Keratinocyte (primary cell): ENCODE data around the gene SH3BP5. TPM values are rescaled to one million over a fixed set of nuclear protein-coding genes. Genes with fewer than 3 reads are reported as not detected.

Experiments used
- DNase-seq: peaks from one replicate; pipeline ENCODE4 v3.0.0-alpha.2; 2011; ENCODE audit warnings: low read depth, missing footprints, low spot score
- FAIRE-seq: peaks from 2 replicates; lab custom pipeline; 2011; peaks lifted over from hg19 to GRCh38; lab: Jason Lieb, UNC
- H2AFZ ChIP-seq: 2 replicates; pipeline ENCODE4 v1.6.0; 2012; ENCODE audit warnings: low read length, control low read depth, inconsistent platforms; ENCODE audit not compliant: control insufficient read depth
- H3K27ac ChIP-seq: 2 replicates; pipeline ENCODE4 v1.5.1; 2011; ENCODE audit warnings: low read length; ENCODE audit not compliant: control insufficient read depth, insufficient read depth
- H3K27me3 ChIP-seq: 3 replicates; pipeline ENCODE4 v1.6.0; 2011; ENCODE audit warnings: low read length; ENCODE audit not compliant: control insufficient read depth, insufficient read depth; ENCODE audit errors: extremely low read depth
- H3K36me3 ChIP-seq, 2 experiments: 2 replicates in 1 of 2; 3 replicates in 1 of 2; pipeline ENCODE4 v1.5.1; 2011; ENCODE audit warnings: low read length in 2 of 2, mild to moderate bottlenecking in 1 of 2; ENCODE audit not compliant: control insufficient read depth in 2 of 2, insufficient read depth in 2 of 2; ENCODE audit errors: extremely low read depth in 1 of 2
- H3K4me1 ChIP-seq: 3 replicates; pipeline ENCODE4 v1.5.1; 2011; ENCODE audit warnings: low read length; ENCODE audit not compliant: control insufficient read depth, insufficient read depth; ENCODE audit errors: extremely low read depth
- H3K4me2 ChIP-seq: 3 replicates; pipeline ENCODE4 v1.6.0; 2011; ENCODE audit warnings: low read depth, low read length; ENCODE audit not compliant: control insufficient read depth, insufficient read depth; ENCODE audit errors: extremely low read depth
- H3K4me3 ChIP-seq, 3 experiments: fragments of 200-600 bp in 1 of 3; sonication (generic) in 1 of 3; 2 replicates in 2 of 3; 3 replicates in 1 of 3; pipeline ENCODE4 v1.5.1; 2011 to 2016; ENCODE audit warnings: low read length in 3 of 3, mild to moderate bottlenecking in 3 of 3, control low read depth in 2 of 3, inconsistent platforms in 1 of 3, low read depth in 1 of 3, mixed read lengths in 1 of 3, mixed run types in 1 of 3, moderate library complexity in 1 of 3; ENCODE audit not compliant: control insufficient read depth in 2 of 3, insufficient read depth in 2 of 3; ENCODE audit errors: extremely low read depth in 1 of 3
- H3K79me2 ChIP-seq: 2 replicates; pipeline ENCODE4 v1.6.0; 2012; ENCODE audit warnings: low read length; ENCODE audit not compliant: control insufficient read depth, insufficient read depth
- H3K9ac ChIP-seq: 3 replicates; pipeline ENCODE4 v1.6.0; 2011; ENCODE audit warnings: low read length; ENCODE audit not compliant: control insufficient read depth, insufficient read depth; ENCODE audit errors: extremely low read depth
- H3K9me1 ChIP-seq: 3 replicates; pipeline ENCODE4 v1.6.0; 2011; ENCODE audit warnings: low read length; ENCODE audit not compliant: control insufficient read depth, insufficient read depth; ENCODE audit errors: extremely low read depth
- H3K9me3 ChIP-seq: 2 replicates; pipeline ENCODE4 v1.5.1; 2012; ENCODE audit warnings: low read depth, low read length; ENCODE audit not compliant: control insufficient read depth
- H4K20me1 ChIP-seq: 3 replicates; pipeline ENCODE4 v1.6.0; 2011; ENCODE audit warnings: low read length; ENCODE audit not compliant: control insufficient read depth, insufficient read depth; ENCODE audit errors: extremely low read depth
- CTCF ChIP-seq, 3 experiments: IDR thresholded peaks in 1 of 3; conservative IDR thresholded peaks in 1 of 3; optimal IDR thresholded peaks in 1 of 3; 2 replicates in 2 of 3; 3 replicates in 1 of 3; pipeline versions ENCODE3 to v1.5.1; 2011; ENCODE audit warnings: low read length in 3 of 3, mild to moderate bottlenecking in 3 of 3, moderate library complexity in 2 of 3, control low read depth in 1 of 3, inconsistent platforms in 1 of 3; ENCODE audit not compliant: insufficient read depth in 2 of 3; ENCODE audit errors: extremely low read depth in 1 of 3
- EZH2 ChIP-seq: IDR thresholded peaks from one replicate; pipeline ENCODE4 v1.6.1; 2012; ENCODE audit warnings: inconsistent platforms, mild to moderate bottlenecking, low read length, moderate library complexity
- dilution Hi-C: fragments of 300-500 bp; cut with MboI; formaldehyde crosslinking; loops from one replicate; pipeline ENCODE4 v1.7.0; 2020; ENCODE audit warnings: low sequenced_read_pairs; ENCODE audit not compliant: extremely low pct_ligation_motif_present
- polyA plus RNA-seq, 5 experiments: library from polyadenylated mRNA; depleted of rRNA in 3 of 5; stranded (reverse) in 3 of 5; stranded (forward) in 1 of 5; unstranded in 1 of 5; fragments of >200 nt; gene quantifications; 1 replicate in 1 of 5; 2 replicates in 3 of 5; 3 replicates in 1 of 5; pipeline versions ENCODE4 v1.2.1 to v1.2.3, GENCODE V29; 2011 to 2012; ENCODE audit warnings: missing spikeins in 2 of 5, low read depth in 1 of 5, low replicate concordance in 1 of 5

Gene SH3BP5
- polyA plus RNA-seq, 1 donor (not counting 4 experiments of a cell fraction or from before 2014, with no cell fraction given): 13.4 TPM

DNA sequence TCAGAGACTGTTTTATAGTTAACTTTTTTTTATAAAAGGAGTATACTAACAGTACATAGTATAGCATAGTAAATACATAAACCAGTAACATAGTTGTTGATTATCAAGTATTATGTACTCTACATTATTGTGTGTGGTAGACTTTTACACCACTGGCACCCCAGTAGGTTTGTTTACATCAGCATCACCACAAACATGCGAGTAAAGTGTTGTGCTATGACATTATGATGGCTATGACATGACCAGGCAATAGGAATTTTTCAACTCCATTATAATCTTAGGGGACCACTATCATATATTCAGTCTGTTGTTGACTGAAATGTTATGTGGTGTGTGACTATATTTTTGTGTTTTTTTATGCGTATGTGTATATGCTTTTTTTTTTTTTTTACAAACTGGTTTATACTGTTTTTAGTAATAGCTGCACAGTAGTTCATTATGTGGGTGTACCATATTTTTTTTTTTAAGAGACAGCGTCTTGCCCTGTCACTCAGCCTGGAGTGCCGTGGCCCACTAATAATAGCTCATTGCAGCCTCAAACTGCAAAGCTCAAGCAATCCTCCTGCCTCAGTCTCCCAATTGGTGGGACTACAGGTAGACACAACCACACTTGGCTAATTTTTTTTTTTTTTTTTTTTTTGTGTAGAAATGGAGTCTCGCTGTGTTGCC lies 124.4 kb downstream of the SH3BP5 start:
- Histone ChIP-seq H3K9me3 (no peaks in the 10 kb centered on the region), H3K27ac (peak overlapping the region; percentile 87), H3K36me3 (peaks cover 2 to 6% of the 10 kb centered on the region in 2 experiments), H2AFZ (no peak overlapping the region), H3K4me1 (peaks cover 9% of the 10 kb centered on the region), H3K79me2 (peaks cover 39% of the 10 kb centered on the region), H3K4me2 (peak overlapping the region; percentile 99), H3K27me3 (no peaks in the 10 kb centered on the region), H3K9ac (peak overlapping the region; percentile 93), H4K20me1 (peaks cover 4% of the 10 kb centered on the region), H3K4me3 (peak overlapping the region; percentile 94 to 98 (median 95)), H3K9me1 (no peaks in the 10 kb centered on the region)
- DNase-seq: no peak
- FAIRE-seq: no peak
- TF ChIP-seq EZH2 (no peak), CTCF (optimal IDR thresholded peaks at IDR 0.05 in 1 of 3, IDR thresholded peaks at IDR 0.05 in 1 of 3, conservative IDR thresholded peaks at IDR 0.05 in 1 of 3; ENCODE audit: extremely low read depth in 1 of 3, insufficient read depth in 2 of 3, low read length in 3 of 3) (no peak)
- dilution Hi-C loops: no loop called here

GRCh38 chr3:15206662-15207576 lies 125.5 kb downstream of the SH3BP5 start:
- peak overlapping the region; percentile 87 for H3K27ac ChIP-seq
- H3K4me3 ChIP-seq: peak overlapping the region; percentile 94 to 98 (median 95)
- no peak for DNase-seq
- H3K79me2 ChIP-seq: peaks cover 39% of the 10 kb centered on the region
- H3K4me1 ChIP-seq: peaks cover 9% of the 10 kb centered on the region
- peak overlapping the region; percentile 93 for H3K9ac ChIP-seq
- no peaks in the 10 kb centered on the region for H3K27me3 ChIP-seq
- peaks cover 4% of the 10 kb centered on the region for H4K20me1 ChIP-seq
- dilution Hi-C loops: no loop called here
- peak overlapping the region; percentile 94 for H2AFZ ChIP-seq
- no peak for TF ChIP-seq CTCF (optimal IDR thresholded peaks at IDR 0.05 in 1 of 3, IDR thresholded peaks at IDR 0.05 in 1 of 3, conservative IDR thresholded peaks at IDR 0.05 in 1 of 3; ENCODE audit: extremely low read depth in 1 of 3, insufficient read depth in 2 of 3, low read length in 3 of 3)
- no peak for TF ChIP-seq EZH2
- H3K9me1 ChIP-seq: no peaks in the 10 kb centered on the region
- no peaks in the 10 kb centered on the region for H3K9me3 ChIP-seq
- FAIRE-seq: no peak
- H3K4me2 ChIP-seq: peak overlapping the region; percentile 99
- H3K36me3 ChIP-seq: peaks cover 0 to 6% of the 10 kb centered on the region in 2 experiments
